MM.1S (cell line): Measurements from ENCODE around the gene SH3TC1.

Experiments
- DNase-seq: peaks from one replicate; pipeline ENCODE4 v3.0.0-alpha.2; 2015
- H2AFZ ChIP-seq: fragments of 300-600 bp; sonication (generic); 2 replicates; pipeline ENCODE4 v1.6.0; 2016; ENCODE audit warnings: antibody characterized with exemption, low read length
- H3F3A ChIP-seq: fragments of 300-600 bp; sonication (generic); 2 replicates; pipeline ENCODE4 v1.6.1; 2016; ENCODE audit warnings: mild to moderate bottlenecking, antibody characterized with exemption, low read length, moderate library complexity, mixed read lengths; ENCODE audit not compliant: insufficient read depth
- H3K27ac ChIP-seq: fragments of 300-600 bp; sonication (generic); 2 replicates; pipeline ENCODE4 v1.5.1; 2016; ENCODE audit warnings: mild to moderate bottlenecking, low read length
- H3K27me3 ChIP-seq: fragments of 300-600 bp; sonication (generic); replicated peaks from 2 replicates; pipeline ENCODE4 v1.6.0; 2016; ENCODE audit warnings: low read length; ENCODE audit not compliant: insufficient read depth
- H3K36me3 ChIP-seq: fragments of 300-600 bp; sonication (generic); replicated peaks from 2 replicates; pipeline ENCODE4 v1.6.1; 2016; ENCODE audit warnings: mild to moderate bottlenecking, low read length, mixed read lengths; ENCODE audit not compliant: insufficient read depth
- H3K4me1 ChIP-seq: fragments of 300-600 bp; sonication (generic); 2 replicates; pipeline ENCODE4 v1.6.1; 2016; ENCODE audit warnings: low read length, mixed read lengths
- H3K4me2 ChIP-seq: fragments of 300-600 bp; sonication (generic); 2 replicates; pipeline ENCODE4 v1.6.0; 2016; ENCODE audit warnings: low read depth, low read length
- H3K4me3 ChIP-seq: fragments of 300-600 bp; sonication (generic); 2 replicates; pipeline ENCODE4 v1.5.1; 2016; ENCODE audit warnings: low read length, mixed read lengths
- H3K79me2 ChIP-seq: fragments of 300-600 bp; sonication (generic); 2 replicates; pipeline ENCODE4 v1.6.1; 2016; ENCODE audit warnings: mixed run types, low read length, mixed read lengths
- H3K9ac ChIP-seq: fragments of 300-600 bp; sonication (generic); 2 replicates; pipeline ENCODE4 v1.6.1; 2016; ENCODE audit warnings: low read length, mixed read lengths
- H3K9me2 ChIP-seq: fragments of 300-600 bp; sonication (generic); replicated peaks from 2 replicates; pipeline ENCODE4 v1.6.1; 2016; ENCODE audit warnings: mild to moderate bottlenecking, low read length, mixed read lengths; ENCODE audit not compliant: insufficient read depth
- H3K9me3 ChIP-seq: fragments of 300-600 bp; sonication (generic); replicated peaks from 2 replicates; pipeline ENCODE4 v1.6.1; 2016; ENCODE audit warnings: mild to moderate bottlenecking, low read length, mixed read lengths; ENCODE audit not compliant: insufficient read depth
- H4K20me1 ChIP-seq: fragments of 300-600 bp; sonication (generic); 2 replicates; pipeline ENCODE4 v1.6.1; 2016; ENCODE audit warnings: mild to moderate bottlenecking, low read length, moderate library complexity, mixed read lengths; ENCODE audit not compliant: insufficient read depth
- CTCF ChIP-seq: fragments of 300-600 bp; sonication (generic); IDR thresholded peaks from 2 replicates; pipeline ENCODE4 v1.5.1; 2016; ENCODE audit warnings: antibody characterized with exemption, low read length, mixed read lengths
- EZH2 ChIP-seq: fragments of 300-600 bp; sonication (generic); optimal IDR thresholded peaks from 2 replicates; pipeline ENCODE3; 2017; ENCODE audit warnings: low read depth, mild to moderate bottlenecking, antibody characterized with exemption, low read length, mixed read lengths
- EZH2phosphoT487 ChIP-seq: fragments of 300-600 bp; sonication (generic); IDR thresholded peaks from 2 replicates; pipeline ENCODE4 v1.6.1; 2018; ENCODE audit warnings: antibody characterized with exemption, low read length

Gene SH3TC1

GRCh38 chr4:8203817-8204216 is 4.7 kb downstream of the SH3TC1 start:
- Histone ChIP-seq H3K9ac (no peak overlapping the region), H3K9me3 (no peaks in the 10 kb centered on the region), H4K20me1 (no peaks in the 10 kb centered on the region), H3K9me2 (no peaks in the 10 kb centered on the region), H3K27me3 (peaks cover 9% of the 10 kb centered on the region; the same call in 1 of the 2 replicates), H3K36me3 (no peaks in the 10 kb centered on the region), H3K4me3 (no peak overlapping the region), H3K79me2 (no peaks in the 10 kb centered on the region), H3K4me1 (peaks cover under 1% of the 10 kb centered on the region), H3K27ac (no peak overlapping the region), H2AFZ (no peak overlapping the region), H3K4me2 (no peak overlapping the region), H3F3A (no peaks in the 10 kb centered on the region)
- TF ChIP-seq CTCF (no peak), EZH2 (no peak), EZH2phosphoT487 (no peak)
- DNase-seq: no peak

GRCh38 chr4:8204576-8205227 is 5.6 kb downstream of the SH3TC1 start:
- DNase-seq: no peak
- Histone ChIP-seq H4K20me1 (no peaks in the 10 kb centered on the region), H3K4me3 (no peak overlapping the region), H2AFZ (no peak overlapping the region), H3K9me3 (no peaks in the 10 kb centered on the region), H3K36me3 (no peaks in the 10 kb centered on the region), H3K27ac (no peak overlapping the region), H3F3A (no peaks in the 10 kb centered on the region), H3K4me1 (no peaks in the 10 kb centered on the region), H3K9ac (no peak overlapping the region), H3K4me2 (no peak overlapping the region), H3K27me3 (peaks cover 9% of the 10 kb centered on the region; the same call in 1 of the 2 replicates), H3K9me2 (no peaks in the 10 kb centered on the region), H3K79me2 (no peaks in the 10 kb centered on the region)
- TF ChIP-seq EZH2: no peak
- no peak for TF ChIP-seq EZH2phosphoT487
- no peak for TF ChIP-seq CTCF

- Histone ChIP-seq H3K36me3 (no peaks in the 10 kb centered on the region), H3K4me1 (no peaks in the 10 kb centered on the region), H3K9me2 (no peaks in the 10 kb centered on the region), H3K9me3 (no peaks in the 10 kb centered on the region), H3K4me2 (no peak overlapping the region), H3K9ac (no peak overlapping the region), H3K27me3 (peaks cover 4% of the 10 kb centered on the region; the same call in 1 of the 2 replicates), H3K27ac (no peak overlapping the region), H3K79me2 (no peaks in the 10 kb centered on the region), H4K20me1 (no peaks in the 10 kb centered on the region), H3F3A (no peaks in the 10 kb centered on the region), H2AFZ (no peak overlapping the region), H3K4me3 (no peak overlapping the region)
- TF ChIP-seq EZH2 (no peak), CTCF (no peak), EZH2phosphoT487 (no peak)
- no peak for DNase-seq
Measured at GRCh38 chr4:8205241-8205707, 6.2 kb downstream of the SH3TC1 start.
